EH (cell line): ENCODE results near the gene CDK8.

Experiments
- DNase-seq: peaks from one replicate; pipeline ENCODE4 v3.0.0-alpha.2; 2015; ENCODE audit warnings: low read depth

CDK8 gene

DNA sequence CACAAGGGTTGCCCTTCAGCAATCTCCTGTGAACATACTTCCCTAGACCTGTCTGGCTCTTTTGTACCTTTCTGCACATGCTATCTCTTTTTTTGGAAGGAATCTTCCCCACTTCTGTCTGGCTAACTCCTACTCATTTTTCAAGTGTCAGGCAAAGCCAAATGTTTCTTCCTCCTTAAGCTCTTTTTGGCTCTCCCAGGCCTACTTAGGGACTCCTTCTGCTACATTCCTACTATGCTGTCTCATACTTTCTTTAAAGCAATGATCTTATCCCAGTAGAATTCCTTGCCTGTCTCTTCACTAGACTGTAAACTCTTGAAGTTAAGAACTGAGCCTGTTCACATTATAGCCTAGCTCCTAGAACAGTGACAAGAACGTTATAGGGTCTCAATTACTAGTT is 188.6 kb downstream of the CDK8 start:
- peak; percentile 70 for DNase-seq

DNA sequence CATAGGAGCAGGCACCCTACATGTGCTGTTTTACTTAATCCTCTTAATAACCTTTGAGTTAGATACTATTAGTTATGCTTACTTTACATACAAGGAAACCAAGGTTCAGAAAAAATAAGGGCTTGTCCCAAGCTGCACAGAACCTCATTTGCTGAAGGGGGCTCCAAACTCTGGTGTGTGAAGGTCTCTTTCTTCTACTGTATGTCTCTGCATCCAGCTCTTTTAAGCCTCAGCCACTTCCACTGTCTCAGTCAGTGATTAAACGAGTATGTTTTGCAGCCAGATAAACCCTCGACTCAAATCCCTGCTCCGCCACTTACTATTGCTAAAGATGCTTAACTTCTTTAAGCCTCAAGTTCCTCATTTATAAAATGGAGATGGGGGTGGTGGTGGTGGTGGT is 191.2 kb downstream of the CDK8 start:
- no peak for DNase-seq

- no peak for DNase-seq
These were observed 192.8 kb downstream of the CDK8 start for GRCh38 chr13:26446751-26447150.

DNA sequence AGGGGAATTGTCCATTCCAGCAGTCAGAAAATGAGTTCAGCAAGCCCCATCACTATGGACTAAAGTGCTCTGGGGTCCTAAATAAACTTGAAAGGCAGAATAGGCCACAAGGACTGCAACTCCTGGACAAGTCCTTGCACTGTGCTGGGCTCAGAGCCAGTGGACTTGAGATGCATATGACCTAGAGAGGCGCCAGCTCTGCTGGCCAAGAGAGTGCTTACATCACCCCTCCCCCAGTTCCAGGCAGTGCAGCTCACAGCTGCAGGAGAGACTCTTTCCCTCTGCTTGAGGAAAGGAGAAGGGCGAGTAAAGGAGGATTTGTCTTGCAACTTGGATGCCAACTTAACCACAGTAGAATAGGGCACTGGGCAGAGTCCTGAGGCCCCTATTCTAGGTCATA is 194.1 kb downstream of the CDK8 start:
- no peak for DNase-seq

GRCh38 chr13:26449063-26449848 is 195.3 kb downstream of the CDK8 start:
- DNase-seq = peak; percentile 41
